SK-N-SH (cell line): Measurements from ENCODE around the gene ESRRG. TPM values are rescaled to one million over a fixed set of nuclear protein-coding genes. Genes with fewer than 3 reads are reported as not detected.

Source experiments
- CTCF ChIA-PET: fragments of 300-600, 350-600 bp; formaldehyde crosslinking; extraction: SDS; loops from one replicate; lab custom pipeline; 2021; lab: Yijun Ruan, JAX
- POLR2A ChIA-PET: fragments of 350-600 bp; sonication (Branson Sonifier 250); formaldehyde crosslinking; extraction: SDS; loops from one replicate; lab custom pipeline; 2020; ENCODE audit warnings: antibody characterized with exemption, inconsistent platforms; lab: Yijun Ruan, JAX
- DNase-seq: peaks from one replicate; pipeline ENCODE4 v3.0.0; 2012
- H2AFZ ChIP-seq: fragments of 200-600 bp; sonication (generic); 2 replicates; pipeline ENCODE4 v1.8.1; 2016; ENCODE audit warnings: antibody characterized with exemption, mild to moderate bottlenecking, low read depth
- H3F3A ChIP-seq: fragments of 200-600 bp; sonication (generic); replicated peaks from 2 replicates; pipeline ENCODE3; 2016; ENCODE audit warnings: antibody characterized with exemption, mild to moderate bottlenecking; ENCODE audit not compliant: insufficient read depth
- H3K27ac ChIP-seq, 2 experiments: fragments of 200-500 bp in 1 of 2; fragments of 200-600 bp in 1 of 2; sonication (Bioruptor generic) in 1 of 2; sonication (generic), shearing (Covaris generic) in 1 of 2; 2 replicates each; pipeline versions ENCODE4 v1.5.1 to v1.6.1; 2014 to 2016; ENCODE audit warnings: low read depth in 2 of 2, inconsistent platforms in 1 of 2, low read length in 1 of 2, mild to moderate bottlenecking in 1 of 2, mixed read lengths in 1 of 2
- H3K27me3 ChIP-seq: fragments of 200-600 bp; sonication (generic), shearing (Covaris generic); 2 replicates; pipeline ENCODE4 v1.6.1; 2016; ENCODE audit warnings: mixed run types; ENCODE audit not compliant: insufficient read depth
- H3K36me3 ChIP-seq, 2 experiments: fragments of 200-500 bp in 1 of 2; fragments of 200-600 bp in 1 of 2; sonication (Bioruptor generic) in 1 of 2; sonication (generic) in 1 of 2; replicated peaks in 1 of 2; 2 replicates each; pipeline versions ENCODE3 to v1.5.1; 2014 to 2016; ENCODE audit warnings: low read length in 1 of 2, mild to moderate bottlenecking in 1 of 2; ENCODE audit not compliant: insufficient read depth in 2 of 2, control insufficient read depth in 1 of 2
- H3K4me1 ChIP-seq, 2 experiments: fragments of 200-500 bp in 1 of 2; fragments of 200-600 bp in 1 of 2; sonication (Bioruptor generic) in 1 of 2; sonication (generic), shearing (Covaris generic) in 1 of 2; 2 replicates each; pipeline versions ENCODE4 v1.5.1 to v1.6.1; 2014 to 2016; ENCODE audit warnings: low read depth in 1 of 2, low read length in 1 of 2, mixed run types in 1 of 2; ENCODE audit not compliant: insufficient read depth in 2 of 2, control insufficient read depth in 1 of 2
- H3K4me2 ChIP-seq: fragments of 200-600 bp; sonication (generic), shearing (Covaris generic); 2 replicates; pipeline ENCODE4 v1.6.1; 2017; ENCODE audit warnings: mixed run types
- H3K4me3 ChIP-seq, 2 experiments: fragments of 200-500 bp in 1 of 2; fragments of 200-600 bp in 1 of 2; sonication (Bioruptor generic) in 1 of 2; sonication (generic), shearing (Covaris generic) in 1 of 2; 2 replicates each; pipeline versions ENCODE4 v1.5.1 to v1.8.1; 2014 to 2016; ENCODE audit warnings: low read depth in 2 of 2, inconsistent platforms in 1 of 2, low read length in 1 of 2, mild to moderate bottlenecking in 1 of 2, mixed read lengths in 1 of 2, moderate library complexity in 1 of 2
- H3K79me2 ChIP-seq: fragments of 200-600 bp; sonication (generic); 2 replicates; pipeline ENCODE4 v1.8.1; 2017; ENCODE audit warnings: mild to moderate bottlenecking; ENCODE audit not compliant: insufficient read depth
- H3K9ac ChIP-seq: fragments of 200-600 bp; sonication (generic); 2 replicates; pipeline ENCODE4 v1.6.1; 2017; ENCODE audit warnings: mixed run types
- H3K9me2 ChIP-seq: fragments of 200-600 bp; sonication (generic); 2 replicates; pipeline ENCODE4 v1.6.1; 2017; ENCODE audit warnings: mixed run types
- H3K9me3 ChIP-seq: fragments of 200-600 bp; sonication (generic); 2 replicates; pipeline ENCODE4 v1.6.1; 2017; ENCODE audit warnings: mixed run types, mild to moderate bottlenecking, moderate library complexity
- H4K20me1 ChIP-seq: fragments of 200-600 bp; sonication (generic); 2 replicates; pipeline ENCODE4 v1.6.1; 2017; ENCODE audit warnings: mild to moderate bottlenecking, mixed run types; ENCODE audit not compliant: insufficient read depth
- EZH2phosphoT487 ChIP-seq: fragments of 200-600 bp; sonication (generic); IDR thresholded peaks from 2 replicates; pipeline ENCODE4 v1.6.1; 2017; ENCODE audit warnings: low read depth, mixed run types, mild to moderate bottlenecking, antibody characterized with exemption, moderate library complexity, borderline replicate concordance
- IRF3 ChIP-seq: fragments of 150-350 bp; IDR thresholded peaks from 2 replicates; pipeline ENCODE4 v1.6.1; 2016; ENCODE audit warnings: mild to moderate bottlenecking, low read depth, low read length
- MXI1 ChIP-seq: IDR thresholded peaks from 2 replicates; pipeline ENCODE4 v1.6.1; 2012; ENCODE audit warnings: mild to moderate bottlenecking, low read depth, low read length, improper control_type of control experiment
- RAD21 ChIP-seq: IDR thresholded peaks from 2 replicates; pipeline ENCODE4 v1.6.1; 2012; ENCODE audit warnings: mild to moderate bottlenecking, low read length
- REST ChIP-seq: IDR thresholded peaks from 2 replicates; pipeline ENCODE4 v1.6.1; 2012; ENCODE audit warnings: mild to moderate bottlenecking, low read depth, low read length, moderate library complexity
- RXRA ChIP-seq: IDR thresholded peaks from 2 replicates; pipeline ENCODE4 v1.4.0; 2012; ENCODE audit warnings: low read depth, mild to moderate bottlenecking, borderline replicate concordance
- WGBS: methylation state at CpG from one replicate; pipeline ENCODE4 v1.1.6; 2017; ENCODE audit warnings: low lambda C conversion rate; 5-methylcytosine and 5-hydroxymethylcytosine counted together
- polyA plus RNA-seq, 3 experiments: library from polyadenylated mRNA; depleted of rRNA; stranded (reverse); fragments of >200 nt; gene quantifications; 2 replicates each; pipeline ENCODE4 v1.2.3, GENCODE V29; 2012
- TF ChIP-seq, protein P1 (sequence below): IDR thresholded peaks from 2 replicates; pipeline ENCODE4 v1.4.0; 2012; ENCODE audit warnings: low read depth, borderline replicate concordance

Gene ESRRG
- polyA plus RNA-seq, 1 of the 3 experiments (the other 2 are of a cell fraction): 0.26 TPM

DNA sequence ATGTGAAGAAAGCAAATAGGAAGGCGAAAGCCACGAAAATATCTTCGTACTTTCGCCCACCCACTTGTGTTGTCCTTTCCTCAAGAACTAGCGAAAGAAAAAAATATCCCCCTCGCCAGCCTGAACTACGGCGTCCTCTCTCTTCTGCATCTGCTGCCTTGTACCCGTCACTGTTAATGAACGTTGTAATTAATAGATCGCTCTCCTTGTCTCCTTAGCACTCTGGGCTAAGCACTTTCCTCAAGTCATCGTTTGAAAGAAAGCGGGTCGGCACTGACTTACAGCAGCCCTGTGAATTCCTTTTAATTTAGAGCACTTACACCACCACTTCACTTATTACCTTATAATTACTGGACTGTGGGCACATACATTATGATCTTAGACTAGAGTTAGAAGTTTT is 44.1 kb downstream of the ESRRG start (continued):
- TF ChIP-seq, protein P1, sequence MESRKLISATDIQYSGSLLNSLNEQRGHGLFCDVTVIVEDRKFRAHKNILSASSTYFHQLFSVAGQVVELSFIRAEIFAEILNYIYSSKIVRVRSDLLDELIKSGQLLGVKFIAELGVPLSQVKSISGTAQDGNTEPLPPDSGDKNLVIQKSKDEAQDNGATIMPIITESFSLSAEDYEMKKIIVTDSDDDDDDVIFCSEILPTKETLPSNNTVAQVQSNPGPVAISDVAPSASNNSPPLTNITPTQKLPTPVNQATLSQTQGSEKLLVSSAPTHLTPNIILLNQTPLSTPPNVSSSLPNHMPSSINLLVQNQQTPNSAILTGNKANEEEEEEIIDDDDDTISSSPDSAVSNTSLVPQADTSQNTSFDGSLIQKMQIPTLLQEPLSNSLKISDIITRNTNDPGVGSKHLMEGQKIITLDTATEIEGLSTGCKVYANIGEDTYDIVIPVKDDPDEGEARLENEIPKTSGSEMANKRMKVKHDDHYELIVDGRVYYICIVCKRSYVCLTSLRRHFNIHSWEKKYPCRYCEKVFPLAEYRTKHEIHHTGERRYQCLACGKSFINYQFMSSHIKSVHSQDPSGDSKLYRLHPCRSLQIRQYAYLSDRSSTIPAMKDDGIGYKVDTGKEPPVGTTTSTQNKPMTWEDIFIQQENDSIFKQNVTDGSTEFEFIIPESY: no peak
- TF ChIP-seq IRF3: no peak

DNA sequence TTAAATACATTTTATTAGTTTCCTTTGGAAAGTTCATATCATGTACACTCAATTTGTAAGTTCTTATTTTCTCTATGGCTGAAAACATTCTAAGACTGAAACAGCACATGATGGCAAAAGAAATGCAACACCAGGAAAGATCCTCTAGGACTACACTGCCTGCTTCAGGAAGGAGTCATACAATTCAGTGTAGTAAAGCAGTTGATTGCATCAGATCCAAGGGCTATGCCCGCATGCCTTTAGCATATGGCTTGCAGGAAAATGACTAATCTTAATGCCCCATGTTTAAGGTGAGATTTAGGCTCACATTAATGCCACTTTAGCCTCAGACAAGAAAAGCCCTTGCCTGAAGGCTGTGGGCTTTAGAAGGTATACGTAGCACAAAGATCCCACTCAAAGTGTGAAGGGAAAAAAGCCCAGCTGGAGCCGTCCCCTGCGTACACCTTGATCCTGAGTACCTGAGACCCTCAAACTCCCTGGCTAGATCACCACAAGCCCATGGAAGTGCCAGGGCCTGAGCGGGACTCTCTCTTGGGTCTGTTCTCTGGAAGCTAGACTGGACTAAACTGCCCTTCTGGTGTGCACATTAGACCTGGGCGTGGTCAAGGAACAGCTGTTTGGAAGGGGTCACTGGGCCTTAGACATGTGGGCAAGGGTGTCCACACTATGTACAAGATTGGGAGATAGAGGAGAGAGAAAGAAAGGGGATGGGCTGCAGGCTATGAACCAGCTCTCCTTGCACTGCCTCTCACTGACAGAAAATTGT is 52.9 kb downstream of the ESRRG start:
- POLR2A ChIA-PET: no interaction called here
- WGBS: 75% methylated on average over 3 of the region's 6 CpGs
- Histone ChIP-seq H3K27ac (no peak overlapping the region), H3F3A (no peaks in the 10 kb centered on the region), H2AFZ (no peak overlapping the region), H3K9me3 (no peaks in the 10 kb centered on the region), H3K4me3 (no peak overlapping the region), H3K4me2 (no peak overlapping the region), H3K9me2 (no peaks in the 10 kb centered on the region), H3K27me3 (no peaks in the 10 kb centered on the region), H3K4me1 (no peaks in the 10 kb centered on the region; a peak in 1 of 4 replicates), H4K20me1 (no peaks in the 10 kb centered on the region), H3K9ac (no peak overlapping the region), H3K36me3 (no peaks in the 10 kb centered on the region), H3K79me2 (no peaks in the 10 kb centered on the region)
- CTCF ChIA-PET: interaction anchor here (0.7 to 1.3 kb wide), 3 partner anchors 11 to 50 kb away, joined by 3 to 4 read pairs (median 3); no protein-coding TSS in a partner anchor
- DNase-seq: peak; percentile 6
- peak; percentile 9; the same call in 1 of the 2 replicates for TF ChIP-seq RAD21
- no peak for TF ChIP-seq RXRA
- TF ChIP-seq, all 33 proteins: peak for 1

DNA sequence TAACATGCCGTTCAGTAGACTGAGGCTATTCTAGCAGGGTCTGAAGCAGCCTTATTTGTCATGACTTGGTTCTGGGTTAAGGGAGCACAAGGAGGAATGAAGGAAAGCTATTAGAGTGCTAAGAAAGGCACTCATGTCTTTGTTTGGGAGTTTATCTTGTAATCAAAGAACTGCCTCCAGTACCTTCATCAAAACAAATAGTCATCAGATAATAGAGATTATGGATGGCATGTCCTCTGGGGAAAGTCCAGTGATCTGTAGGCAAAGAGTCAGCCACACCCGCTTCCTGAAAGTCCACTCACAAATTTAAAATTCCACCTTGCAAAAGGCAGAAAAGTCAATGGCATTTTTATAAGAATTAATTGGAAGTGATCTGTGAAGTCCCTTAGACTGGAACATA is 56.8 kb downstream of the ESRRG start:
- 87% methylated on average over 2 of the region's 2 CpGs for WGBS
- H2AFZ ChIP-seq: no peak overlapping the region
- H3K27ac ChIP-seq: no peak overlapping the region
- H3K9me3 ChIP-seq: no peaks in the 10 kb centered on the region
- H3K4me2 ChIP-seq: no peak overlapping the region
- H3K4me3 ChIP-seq: no peak overlapping the region
- H3K9ac ChIP-seq: no peak overlapping the region
- ChIA-PET POLR2A (no interaction called here), CTCF (interaction anchor here (1.6 kb wide), 1 partner anchor 62 kb away, joined by 5 read pairs; no protein-coding TSS in a partner anchor)
- H4K20me1 ChIP-seq: no peaks in the 10 kb centered on the region
- no peak for DNase-seq
- no peaks in the 10 kb centered on the region; a peak in 1 of 4 replicates for H3K4me1 ChIP-seq
- H3K27me3 ChIP-seq: no peaks in the 10 kb centered on the region
- H3K79me2 ChIP-seq: no peaks in the 10 kb centered on the region
- no peaks in the 10 kb centered on the region for H3K36me3 ChIP-seq
- TF ChIP-seq REST (no peak), EZH2phosphoT487 (no peak), IRF3 (no peak), MXI1 (no peak)
- H3K9me2 ChIP-seq: no peaks in the 10 kb centered on the region
- no peaks in the 10 kb centered on the region for H3F3A ChIP-seq
